ENCODE measurements around the gene PPFIA2.

The PPFIA2 gene

DNA sequence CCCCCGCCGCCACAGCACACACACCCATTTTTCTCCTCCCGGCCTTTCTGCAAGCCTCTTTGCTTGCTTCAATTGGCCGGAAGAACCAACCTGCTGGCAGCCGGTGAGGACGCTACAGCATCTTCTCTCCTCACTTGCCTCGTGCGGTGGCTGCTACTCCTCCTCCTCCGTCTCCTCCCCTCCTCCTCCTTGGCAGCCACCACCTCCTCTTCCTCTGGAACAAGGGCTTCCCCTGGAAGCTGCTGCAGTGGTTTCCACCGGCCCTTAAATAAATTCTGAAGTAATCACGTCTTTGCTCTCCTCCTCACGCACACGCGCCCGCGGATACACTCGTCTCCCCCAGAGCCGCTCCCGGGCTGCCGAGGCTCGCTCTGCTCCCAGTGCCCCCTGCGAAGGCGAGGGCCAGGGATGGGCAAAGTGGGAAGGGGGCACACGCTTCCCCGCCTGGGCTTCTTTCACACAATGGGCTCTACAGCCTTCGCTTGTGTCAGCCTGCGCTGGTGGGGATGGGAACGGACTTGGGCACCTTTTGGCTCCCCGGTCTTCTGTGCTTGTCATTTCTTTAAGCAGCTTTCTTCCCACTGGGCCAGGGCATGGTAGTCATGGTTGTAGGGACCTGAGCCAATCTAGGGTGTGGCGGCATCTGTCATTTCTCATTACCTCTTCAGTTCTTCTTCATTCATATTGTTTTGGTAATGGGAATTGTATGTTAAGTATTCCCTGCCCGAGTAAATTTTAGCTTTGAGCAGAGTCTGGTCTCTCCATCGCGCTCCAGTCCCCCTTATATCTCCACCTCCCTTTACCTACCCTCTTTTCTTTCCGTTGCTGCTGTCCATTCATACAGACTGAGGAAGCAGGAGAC, at the start of gene PPFIA2:
Gene PPFIA2 (minus strand): TSS at position 161 of the 862 bp plus-strand sequence.
- peak; percentile 70 for DNase-seq

- no peak for DNase-seq
Measured at GRCh38 chr12:81800298-81801148, 41.4 kb upstream of the PPFIA2 start.

DNA sequence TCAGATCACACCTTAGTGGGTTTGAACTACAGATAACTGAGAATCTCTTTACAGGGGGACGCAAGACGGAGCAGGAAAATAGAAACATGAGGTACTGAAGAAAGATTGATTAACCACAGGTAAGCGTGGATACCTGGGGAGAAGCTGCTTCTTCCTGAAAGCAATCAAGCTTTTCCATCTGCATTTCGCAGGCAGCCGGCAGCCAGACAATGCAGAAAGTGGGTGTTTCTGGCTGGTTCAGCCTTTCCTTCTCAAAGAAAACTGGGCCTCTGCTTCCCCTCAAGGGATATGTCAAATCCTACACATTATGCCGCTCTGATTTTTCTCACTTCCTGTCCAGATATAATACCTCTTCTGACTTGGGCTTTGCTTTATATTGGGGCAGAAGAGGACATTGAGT, 39.1 kb upstream of the PPFIA2 start:
- DNase-seq = no peak

GRCh38 chr12:81797100-81797499, 38.0 kb upstream of the PPFIA2 start:
- peak; percentile 53 for DNase-seq

DNA sequence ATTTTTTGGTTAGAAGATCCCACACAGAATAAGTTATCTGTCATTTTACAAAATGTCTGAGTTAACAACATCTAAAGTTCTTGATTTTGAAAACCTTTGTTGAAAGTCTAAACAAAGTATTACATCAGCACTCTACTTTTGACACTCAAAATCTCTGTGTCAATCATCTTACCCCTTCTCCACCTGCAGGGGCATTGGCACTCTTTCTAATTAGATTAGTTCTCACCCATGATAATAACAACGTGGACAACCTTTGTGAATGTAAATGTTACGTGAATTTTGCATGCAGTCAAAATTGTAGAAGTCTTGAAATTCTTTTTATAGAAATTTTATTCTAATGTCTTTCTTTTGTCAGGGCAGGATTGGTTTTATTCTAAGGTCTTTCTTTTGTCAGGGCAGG, 33.5 kb upstream of the PPFIA2 start:
- DNase-seq = no peak

DNA sequence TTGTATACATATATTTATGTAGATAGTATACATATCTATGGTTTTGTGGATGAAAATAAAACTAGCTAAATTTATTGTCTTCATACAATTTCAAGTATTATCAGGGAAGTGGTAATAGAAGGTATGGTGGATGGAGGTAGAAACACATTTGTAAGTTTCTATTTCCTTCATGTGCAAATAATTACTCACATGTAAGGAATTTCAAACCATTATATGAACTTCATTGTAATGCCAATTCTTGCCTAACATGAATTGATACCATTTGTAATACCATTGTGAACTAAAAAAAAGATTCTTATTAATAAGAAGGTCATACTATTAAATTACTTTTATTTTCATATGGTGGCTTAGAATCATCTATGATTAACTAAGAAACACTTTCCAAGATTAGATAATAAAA, 20.1 kb upstream of the PPFIA2 start:
- DNase-seq = no peak

DNA sequence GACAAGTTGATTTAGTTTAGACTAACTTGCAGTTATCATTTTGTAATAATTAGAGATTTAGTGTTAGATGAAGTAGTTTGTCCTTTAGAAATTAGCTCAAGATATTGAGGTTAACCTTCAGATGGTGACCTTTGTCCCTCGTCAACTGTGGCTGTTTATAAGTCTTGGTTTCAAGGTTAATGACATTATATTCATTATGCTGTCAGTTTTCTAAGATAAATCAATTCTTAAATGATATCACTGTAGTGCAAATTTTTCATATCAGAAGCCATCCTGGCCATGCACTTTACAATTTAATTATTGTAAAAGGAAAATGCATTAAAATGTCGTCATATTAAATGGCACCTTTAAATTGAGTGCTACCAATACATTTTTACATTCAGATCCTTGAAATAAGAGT, 19.6 kb upstream of the PPFIA2 start:
- no peak for DNase-seq

- peak; percentile 69 for DNase-seq
Measured at GRCh38 chr12:81758421-81759189, 545 bp downstream of the PPFIA2 start.

DNA sequence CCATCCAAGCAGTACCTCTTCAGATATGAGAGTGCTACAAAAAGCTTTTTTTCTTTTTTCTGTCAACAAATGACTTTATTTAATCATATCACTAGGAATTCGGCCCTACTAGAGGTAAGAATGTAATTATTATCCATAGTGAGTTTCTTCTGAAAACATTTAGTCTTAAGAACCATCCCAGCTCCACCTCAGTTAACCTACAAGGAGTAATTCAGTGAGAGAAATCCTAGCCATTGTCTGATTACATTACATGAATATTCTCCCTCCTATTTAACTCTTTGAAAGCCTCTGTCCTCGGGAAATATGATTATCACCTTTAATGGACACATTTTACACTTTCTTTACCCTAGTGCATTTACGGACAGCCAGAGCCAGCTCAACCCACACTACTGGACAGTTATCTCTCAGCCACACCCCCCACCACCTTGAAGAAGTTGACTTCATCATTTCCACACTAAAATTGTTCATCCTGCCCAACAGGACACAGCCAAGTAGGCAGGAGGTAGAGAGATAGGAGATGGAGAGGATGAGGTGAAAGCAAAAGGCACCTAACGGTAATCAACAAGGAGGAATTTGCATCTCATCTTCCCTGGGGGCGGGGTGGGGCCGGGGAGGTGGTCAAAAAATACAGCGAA, 1.3 kb downstream of the PPFIA2 start:
- DNase-seq = no peak

- DNase-seq = no peak
Measured at GRCh38 chr12:81729781-81730180, 29.4 kb downstream of the PPFIA2 start.

DNA sequence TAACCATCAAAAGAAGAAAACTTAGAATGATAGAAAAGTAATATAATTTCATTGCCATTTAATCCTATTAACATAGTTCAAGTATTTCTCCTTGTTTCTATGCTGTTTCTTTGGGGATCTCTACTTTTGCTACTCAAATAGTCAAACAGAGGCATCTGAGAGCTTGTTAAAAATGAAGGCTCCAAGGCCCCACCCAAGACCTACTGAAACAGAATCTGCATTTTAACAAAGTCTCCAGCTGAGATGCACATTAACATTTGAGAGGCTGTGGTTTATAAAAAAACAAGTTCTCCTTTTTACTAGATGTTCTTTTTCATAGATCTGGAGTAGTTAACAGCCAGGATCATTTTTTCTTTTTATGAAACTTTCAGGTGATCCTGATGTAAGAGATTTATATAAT, 31.8 kb downstream of the PPFIA2 start:
- DNase-seq = no peak

DNA sequence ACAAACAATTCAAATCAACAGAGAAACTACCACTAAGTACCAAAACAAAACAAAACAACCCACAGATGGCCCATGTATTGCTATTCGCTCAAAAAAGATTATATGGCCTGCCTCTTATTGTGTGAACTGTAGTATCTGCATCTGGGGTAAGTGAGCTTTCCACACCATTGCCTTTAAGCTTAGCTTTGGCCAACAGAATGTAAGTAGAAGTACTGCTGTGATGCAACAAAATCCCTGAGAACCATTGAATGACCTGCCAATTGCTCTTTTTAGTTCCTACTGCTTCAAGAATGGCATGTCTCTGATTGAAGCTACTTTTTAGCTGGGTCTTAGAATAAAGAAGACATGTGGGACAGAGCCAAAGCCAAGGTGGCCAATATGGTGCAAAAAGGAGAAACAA, 32.5 kb downstream of the PPFIA2 start:
- DNase-seq = peak; percentile 12

DNA sequence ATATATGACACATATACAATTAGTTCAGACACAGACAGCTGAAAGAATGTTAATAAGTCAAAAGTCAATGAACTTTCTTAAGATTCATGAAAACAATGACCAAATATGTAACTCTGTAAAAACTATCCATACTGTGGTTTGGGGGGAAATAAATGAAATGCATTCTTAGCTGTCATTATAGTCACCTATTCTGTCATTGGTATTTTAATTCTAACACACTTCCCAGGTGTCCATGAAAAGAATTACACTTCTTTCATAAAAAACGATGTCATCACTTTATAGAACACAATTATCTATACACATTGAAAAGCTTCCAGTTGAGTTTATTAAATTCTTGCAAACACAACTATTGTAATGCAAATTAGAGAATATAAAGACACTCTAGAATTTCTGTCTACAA, 35.8 kb downstream of the PPFIA2 start:
- no peak for DNase-seq

DNA sequence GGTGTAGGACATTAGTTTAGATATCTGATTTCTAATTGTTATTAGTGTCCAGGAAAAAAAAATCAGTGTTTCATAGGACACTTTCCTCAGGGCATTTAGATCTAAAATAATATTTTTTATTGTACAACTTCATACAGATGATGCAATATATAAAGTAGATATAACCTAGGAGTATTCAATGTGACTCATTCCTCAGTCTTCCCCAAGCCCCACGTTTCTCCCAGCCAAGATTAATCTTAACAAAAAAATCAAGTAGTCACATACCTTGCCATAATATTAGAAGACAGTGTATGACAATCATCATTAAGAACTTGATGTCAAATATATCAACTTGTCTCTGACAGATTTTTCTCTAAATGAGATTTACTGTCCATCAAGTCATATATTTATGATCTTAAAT, 37.1 kb downstream of the PPFIA2 start:
- no peak for DNase-seq

DNA sequence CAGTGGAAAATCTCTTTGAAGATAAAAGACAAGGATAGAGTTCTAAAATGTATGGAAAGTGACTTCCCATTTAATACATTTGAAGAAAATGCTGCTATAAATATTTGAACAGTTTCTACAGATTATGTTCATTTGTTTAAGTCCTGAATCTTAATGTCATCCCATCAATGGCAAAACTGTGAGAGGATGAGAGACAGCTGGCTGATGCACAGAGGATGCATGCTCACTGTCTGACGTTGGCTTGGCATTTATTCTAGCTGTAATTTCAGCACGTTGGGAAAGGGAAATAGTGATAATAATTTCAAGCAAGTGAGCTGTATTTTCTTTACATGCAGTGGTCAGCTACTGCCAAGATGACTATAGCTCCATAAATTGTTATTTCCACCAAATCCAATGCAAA, 40.5 kb downstream of the PPFIA2 start:
- DNase-seq = no peak

GRCh38 chr12:81712536-81712935, 46.6 kb downstream of the PPFIA2 start:
- DNase-seq = no peak

DNA sequence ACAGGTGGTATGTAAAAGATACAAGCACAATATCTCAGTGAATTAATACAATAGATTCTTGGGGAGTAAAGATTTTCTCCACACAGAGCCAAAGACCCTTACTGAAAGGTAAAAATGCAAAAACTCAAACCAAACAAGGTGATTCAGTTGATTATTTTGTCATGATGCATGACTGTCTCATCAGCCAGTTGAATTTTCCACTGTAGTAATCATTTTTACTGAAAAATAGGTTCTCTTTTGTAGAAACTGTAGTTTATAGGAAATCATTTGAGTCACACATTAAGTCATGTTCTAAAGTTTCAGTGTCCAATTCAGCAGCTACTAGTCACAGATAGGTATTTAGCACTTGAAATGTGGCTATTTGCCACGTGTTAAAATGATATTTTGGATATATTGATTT, 53.6 kb downstream of the PPFIA2 start:
- DNase-seq = no peak

DNA sequence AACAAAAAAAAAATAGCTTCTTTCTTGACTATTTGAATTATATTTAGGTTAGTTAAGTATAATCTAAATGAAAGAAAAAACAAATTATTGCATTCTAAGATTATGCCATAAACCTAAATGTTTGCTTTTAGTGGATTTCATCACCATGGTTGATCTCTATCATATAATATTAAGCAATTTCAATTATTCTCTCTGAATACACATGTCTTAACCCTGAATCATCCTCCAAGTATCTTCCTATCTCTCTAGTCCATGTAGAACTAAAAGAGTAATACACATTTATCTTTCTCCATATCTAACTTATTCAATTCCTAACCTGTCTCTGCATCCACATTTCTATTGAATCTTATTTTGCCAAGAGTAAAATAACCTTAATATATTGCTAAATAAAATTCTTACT, 59.6 kb downstream of the PPFIA2 start:
- DNase-seq = no peak

GRCh38 chr12:81692008-81692407, 67.1 kb downstream of the PPFIA2 start:
- DNase-seq = no peak

- DNase-seq = no peak
Measured at GRCh38 chr12:81683881-81684280, 75.3 kb downstream of the PPFIA2 start.

GRCh38 chr12:81679614-81680013, 79.5 kb downstream of the PPFIA2 start:
- DNase-seq = no peak

- DNase-seq = no peak
Measured at GRCh38 chr12:81670759-81671158, 88.4 kb downstream of the PPFIA2 start.

DNA sequence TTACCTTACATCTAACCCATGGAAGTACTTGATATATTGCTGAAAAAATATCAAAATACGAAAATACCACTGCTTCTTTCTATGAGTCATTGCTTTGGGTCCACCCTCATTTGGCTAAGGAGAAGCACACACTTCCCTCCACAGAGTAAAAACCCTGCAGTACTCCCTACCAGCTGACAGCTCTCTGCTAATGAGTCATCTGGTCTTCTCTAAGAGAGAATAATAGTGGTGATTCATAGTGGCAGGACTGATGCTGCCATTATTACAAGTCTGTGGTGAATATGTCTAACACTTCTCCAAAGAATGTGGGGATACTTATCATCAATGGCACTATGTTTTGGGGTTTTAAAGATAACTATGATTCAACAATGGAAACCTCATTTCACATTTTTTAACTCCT, 90.7 kb downstream of the PPFIA2 start:
- no peak for DNase-seq
